DMS 273 (cell line): ENCODE data around the gene PRPF19.

Source experiments
- DNase-seq: peaks from one replicate; lab custom pipeline; 2025; ENCODE audit not compliant: unreplicated experiment; lab: John Stamatoyannopoulos, UW

PRPF19 gene

DNA sequence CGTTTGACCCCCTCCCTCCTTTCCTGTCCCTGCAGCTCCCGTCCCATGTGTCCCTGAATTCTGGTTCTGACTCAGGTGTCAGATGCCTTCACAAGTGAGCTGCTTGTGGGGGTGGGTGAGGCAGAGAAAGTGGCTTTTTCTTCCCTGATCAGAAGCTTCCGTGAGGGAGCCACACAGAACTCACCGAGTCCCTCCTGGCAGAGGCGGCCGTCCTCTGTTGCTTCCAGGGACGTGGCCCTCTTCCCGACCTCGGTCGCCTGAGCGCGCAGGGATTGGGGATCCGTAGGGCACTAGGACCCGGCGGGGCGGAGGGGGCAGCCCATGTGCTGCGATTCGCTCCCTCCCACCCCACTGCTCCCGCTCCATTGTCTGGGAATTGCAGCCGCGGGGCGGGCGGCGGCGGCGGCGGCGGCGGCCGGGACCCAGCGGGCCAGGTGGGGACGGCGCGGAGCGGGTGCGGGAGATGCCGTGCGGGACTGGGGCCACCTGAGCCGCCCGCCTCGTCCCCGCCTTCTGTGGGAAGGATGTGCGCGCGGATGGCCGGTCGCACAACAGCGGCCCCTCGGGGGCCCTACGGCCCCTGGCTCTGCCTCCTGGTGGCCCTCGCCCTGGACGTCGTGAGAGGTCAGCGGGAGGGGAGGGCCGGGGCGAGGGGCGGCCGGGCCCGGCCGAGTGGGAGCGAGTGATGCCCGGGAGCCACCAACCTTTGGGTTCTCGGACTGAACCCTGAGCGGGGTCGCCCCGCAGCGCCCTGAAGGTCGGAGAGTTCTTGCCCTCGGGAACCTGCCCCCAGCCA, 17.9 kb upstream of the PRPF19 start, which contains the start of gene TMEM132A:
Gene TMEM132A (plus strand): TSS at position 351 of the 796 bp plus-strand sequence. CDS start 174 bp downstream, at position 525.
- peak; percentile 86 for DNase-seq

DNA sequence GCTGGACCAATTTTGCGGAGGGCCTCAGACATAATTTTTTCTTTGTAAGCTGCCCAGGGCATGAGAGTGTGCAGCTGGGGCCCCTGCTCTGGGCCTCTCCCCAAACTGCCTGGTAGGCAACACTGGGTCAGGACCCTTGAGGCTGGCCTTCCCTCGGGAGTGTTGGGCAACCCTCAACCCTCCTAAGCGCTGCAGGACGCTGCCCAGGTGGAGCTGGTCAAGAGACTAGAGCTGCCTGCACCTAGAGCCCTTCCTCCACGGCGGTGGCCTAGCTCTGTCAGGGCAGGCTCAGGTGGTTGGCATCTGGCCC, 17.4 kb upstream of the PRPF19 start:
- DNase-seq = no peak

DNA sequence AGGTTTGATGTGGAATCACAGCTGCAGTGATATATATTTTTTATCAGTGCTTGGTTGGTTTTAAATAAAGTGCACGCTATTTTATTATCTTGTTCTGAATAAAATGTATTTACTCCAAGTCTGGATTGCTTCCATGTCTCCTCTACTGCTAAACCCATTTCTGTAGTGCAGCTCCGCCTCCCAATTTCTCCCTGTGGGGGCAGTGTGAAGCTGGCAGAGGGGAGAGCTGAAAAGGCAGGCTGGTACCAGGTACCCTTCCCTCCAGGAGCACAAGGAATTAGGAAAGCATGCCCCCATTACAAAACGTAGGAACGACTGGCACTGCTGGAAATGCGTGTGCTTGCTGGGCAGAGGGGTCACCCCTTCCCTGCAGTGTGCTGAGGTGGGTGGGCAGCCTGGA, 16.9 kb upstream of the PRPF19 start:
- peak; percentile 55 for DNase-seq

DNA sequence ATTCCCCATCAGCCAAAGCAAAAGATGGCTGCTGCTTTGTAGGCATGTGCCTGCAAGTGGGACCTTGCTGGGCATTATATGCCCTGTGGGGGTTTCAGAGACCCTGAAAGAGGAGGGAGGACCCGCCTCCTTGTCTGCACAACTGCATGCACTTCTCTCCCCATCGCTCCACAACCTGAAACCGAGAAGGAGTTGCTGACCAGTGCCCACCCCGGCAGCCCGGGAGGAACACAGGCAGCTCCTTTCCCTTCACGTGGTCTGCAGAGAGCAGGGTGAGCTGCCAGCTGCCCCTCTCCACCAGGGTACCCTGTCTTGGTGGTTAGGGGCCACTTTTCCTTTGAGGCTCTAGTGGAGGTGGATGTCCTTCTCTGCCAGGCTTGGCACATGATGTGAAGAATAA, 16.5 kb upstream of the PRPF19 start:
- DNase-seq = no peak

DNA sequence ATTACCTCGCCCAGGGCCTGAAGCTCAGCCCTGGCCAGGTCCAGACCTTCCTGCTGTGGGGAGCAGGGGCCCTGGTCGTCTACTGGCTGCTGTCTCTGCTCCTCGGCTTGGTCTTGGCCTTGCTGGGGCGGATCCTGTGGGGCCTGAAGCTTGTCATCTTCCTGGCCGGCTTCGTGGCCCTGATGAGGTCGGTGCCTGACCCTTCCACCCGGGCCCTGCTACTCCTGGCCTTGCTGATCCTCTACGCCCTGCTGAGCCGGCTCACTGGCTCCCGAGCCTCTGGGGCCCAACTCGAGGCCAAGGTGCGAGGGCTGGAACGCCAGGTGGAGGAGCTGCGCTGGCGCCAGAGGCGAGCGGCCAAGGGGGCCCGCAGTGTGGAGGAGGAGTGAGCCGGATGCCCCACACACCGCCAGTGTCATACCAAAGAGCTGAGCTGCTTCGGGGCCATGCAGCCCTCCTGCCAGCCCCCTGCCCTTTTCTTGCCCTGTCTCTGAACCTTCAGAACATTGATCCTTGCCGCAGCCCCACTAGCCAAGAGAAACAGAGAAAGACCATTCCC, 15.5 kb upstream of the PRPF19 start:
- DNase-seq = no peak

DNA sequence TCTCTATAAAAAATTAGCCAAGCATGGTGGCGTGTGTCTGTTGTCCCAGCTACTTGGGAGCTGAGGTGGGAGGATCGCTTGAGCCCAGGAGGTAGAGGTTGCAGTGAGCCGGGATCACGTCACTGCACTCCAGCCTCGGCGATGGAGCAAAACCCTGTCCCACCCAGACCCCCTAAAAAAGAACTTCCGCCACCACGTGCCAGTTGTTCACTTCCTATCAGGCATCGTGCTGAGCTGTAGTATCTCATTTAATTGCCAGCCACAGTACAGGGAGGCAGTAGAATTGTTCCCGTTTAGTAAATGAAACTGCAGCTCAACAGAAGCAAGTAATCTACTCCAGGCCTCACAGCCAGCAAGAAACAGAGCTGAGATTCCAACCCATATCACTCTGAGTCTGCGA, 14.9 kb upstream of the PRPF19 start:
- no peak for DNase-seq

DNA sequence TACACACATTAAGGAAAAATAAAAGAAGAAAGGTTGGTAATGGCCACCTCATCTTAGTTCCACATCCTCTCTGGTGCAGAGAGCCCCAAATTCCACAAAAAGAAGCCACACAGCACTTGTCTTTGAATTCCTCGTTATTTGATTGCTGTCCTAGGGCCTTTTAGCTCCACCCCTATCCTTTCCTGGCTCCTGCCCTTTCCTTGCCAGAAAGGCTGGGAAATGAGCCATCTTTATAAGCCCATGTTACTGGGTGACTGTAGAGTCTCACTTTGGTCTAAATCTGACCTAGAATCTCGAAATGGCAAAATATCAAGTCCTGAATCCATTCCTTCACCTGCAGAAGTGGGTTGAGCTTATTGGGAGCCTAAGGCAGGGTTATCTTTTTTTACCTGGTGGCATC, 13.6 kb upstream of the PRPF19 start:
- DNase-seq = no peak

DNA sequence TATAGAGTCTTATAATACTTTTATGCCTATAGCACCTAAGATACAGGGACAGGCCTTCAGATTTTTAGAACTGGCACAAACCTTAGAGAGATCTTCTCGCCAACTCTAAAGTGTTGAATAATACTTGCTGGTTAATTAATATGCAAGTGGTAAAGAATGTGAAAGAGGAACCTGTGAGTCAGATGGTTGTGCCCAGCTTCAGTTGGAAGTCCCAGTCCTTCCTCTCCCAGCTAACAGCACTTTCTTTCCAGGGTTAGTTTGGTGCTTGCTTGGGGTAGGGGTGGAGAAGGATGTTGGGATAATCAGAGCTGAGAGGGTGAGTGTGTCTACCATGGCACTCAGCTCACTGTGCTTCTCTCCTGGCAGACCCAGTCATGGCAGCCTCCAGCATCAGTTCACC, 12.9 kb upstream of the PRPF19 start:
- DNase-seq = no peak

DNA sequence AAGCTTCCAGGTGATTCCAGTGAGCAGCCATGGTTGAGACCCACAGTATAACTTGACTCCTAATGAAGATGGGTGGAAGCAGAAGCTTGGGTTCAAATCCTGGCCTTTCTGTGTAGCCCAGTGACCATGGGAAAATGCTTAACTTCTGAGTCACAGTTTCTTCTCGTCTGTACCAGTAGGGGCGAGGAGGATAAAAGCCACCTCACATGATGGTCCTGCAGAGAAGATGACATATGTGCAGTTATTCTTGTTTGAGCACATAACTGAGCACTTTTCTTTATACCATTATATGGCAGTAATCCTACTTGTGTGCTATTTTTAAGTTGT, 12.5 kb upstream of the PRPF19 start:
- DNase-seq = no peak

DNA sequence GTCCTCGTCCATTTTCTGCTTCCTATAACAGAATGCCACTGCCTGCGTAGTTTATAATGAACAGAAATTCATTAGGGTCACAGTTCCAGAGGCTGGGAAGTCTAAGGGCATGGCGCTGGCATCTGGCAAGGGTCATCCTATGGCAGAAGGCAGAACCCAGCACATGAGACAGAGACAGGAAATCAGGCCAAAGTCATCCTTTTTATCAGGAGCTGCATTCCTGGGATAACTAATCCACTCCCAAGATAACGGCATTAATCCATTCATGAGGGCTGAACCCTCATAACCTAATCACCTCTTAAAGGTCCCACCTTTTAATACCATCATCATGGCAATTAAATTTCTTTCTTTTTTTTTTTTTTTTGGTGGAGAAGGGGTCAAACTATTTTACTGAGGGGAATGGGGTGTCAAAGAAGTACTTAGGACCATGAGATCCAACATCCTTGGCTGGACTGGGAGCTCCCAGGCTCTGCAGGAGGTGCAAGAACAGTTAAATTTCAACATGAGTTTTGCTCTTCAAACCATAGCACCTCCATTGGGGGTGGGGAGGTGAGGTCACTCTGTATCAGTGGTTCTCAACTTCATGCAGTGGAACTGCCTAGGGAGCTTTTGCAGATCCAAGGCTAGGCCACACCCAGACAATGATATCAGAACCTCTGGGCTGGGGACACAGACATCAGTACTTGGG, 12.0 kb upstream of the PRPF19 start:
- DNase-seq = no peak

DNA sequence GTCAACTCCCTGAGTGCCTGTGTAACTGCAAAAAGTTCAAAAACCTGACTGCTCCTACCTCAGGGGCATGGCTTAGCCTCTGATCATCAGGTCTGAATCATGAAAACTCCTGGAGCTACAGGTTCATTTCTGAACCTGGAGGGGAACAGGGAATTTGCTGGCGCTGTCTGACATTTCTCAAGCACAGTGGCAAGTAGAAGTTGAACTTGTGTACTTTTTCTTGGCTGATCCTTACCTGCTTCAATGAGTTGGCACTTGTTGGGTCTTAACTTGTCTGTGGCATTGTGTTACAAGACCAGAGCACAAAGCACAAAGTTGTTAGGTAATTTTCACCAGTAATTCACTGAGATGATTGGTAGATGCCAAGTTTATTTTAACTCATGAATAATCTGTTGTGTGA, 10.9 kb upstream of the PRPF19 start:
- no peak for DNase-seq

DNA sequence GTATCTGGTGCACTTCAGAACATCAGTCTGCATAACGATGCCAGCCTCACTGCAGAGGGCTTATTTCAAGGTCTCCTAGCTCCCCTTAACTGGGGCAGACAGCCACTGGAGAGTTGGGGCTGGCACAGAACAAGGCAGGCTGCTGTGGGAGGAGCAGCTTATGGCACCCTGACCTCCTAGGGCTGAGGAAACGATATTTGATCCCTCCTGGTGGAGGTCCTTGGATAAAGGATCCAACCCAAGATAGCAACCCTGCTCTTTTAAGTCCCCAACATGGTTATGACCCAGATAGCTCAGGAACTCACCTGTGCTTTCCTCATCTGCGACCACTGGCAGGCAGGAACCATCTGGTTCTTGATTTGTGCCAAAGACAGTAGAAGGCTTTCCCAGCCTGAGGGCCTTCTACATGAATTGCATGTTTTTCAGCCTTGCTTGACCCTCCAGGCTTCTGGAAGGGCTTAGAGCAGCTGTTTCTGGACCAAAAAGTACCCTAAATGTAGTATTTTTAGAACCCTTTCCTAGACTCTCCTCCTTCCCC, 10.4 kb upstream of the PRPF19 start:
- DNase-seq = peak; percentile 27

DNA sequence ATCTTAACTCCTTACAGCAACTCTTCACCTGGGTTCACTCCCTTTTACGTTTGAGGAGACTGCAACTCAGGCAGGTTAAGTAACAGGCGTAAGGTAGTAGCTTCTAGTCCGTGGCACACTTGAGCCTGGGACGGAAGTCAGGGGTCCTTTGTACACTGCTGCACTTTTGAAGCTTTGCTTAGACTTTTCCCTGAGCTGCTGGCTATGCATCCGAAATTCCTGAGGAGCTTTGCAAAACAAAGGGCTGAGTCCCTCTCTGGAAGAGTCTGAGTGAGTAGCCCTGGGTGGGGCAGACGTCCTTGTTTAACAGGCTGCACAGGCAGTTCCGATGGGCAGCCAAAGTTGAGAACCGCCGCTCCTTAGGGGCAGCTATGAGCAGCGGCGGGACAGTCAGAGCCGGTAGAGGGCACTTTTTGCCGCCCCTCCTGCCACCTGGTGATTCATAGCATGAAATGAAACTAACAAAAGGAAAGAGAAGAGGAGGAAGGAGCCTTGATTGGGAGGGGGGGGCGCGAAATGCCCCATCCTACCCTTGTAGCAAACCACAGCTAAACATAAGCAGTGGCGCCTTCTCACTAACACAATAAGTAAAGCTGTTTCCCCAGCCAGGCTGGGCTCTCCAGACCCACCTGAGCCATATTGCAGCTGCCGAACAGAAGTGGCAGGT, 9.0 kb upstream of the PRPF19 start:
- DNase-seq = peak; percentile 55

DNA sequence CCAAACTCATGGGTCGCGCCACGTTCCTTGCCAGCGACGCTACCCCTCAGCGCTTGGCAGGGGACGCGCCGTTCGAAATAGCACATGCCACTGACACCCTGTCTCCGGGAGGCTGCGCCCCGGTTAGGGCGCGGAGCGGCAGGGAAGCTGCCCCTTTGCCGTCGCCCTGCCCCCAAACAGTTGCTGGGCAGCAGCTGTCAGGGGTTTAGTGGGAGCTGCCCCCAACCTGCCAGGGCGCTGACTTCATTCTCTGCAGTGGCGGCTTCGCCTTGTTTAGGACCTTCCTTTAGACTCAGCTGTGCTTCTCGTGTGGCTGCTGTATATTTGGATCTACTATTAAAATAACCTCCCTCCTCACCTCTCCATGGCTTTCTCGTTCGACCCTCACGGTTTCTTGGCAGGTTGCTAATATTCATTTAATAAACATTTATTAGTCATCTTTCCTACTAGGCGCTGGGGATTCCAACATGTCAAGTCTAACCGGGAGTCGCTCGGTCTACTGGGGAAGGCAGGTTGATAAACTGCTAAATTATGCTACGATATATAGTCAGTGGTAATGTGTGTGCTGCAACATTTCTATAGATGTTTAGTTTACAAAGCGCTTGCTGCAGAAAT, 8.4 kb upstream of the PRPF19 start:
- DNase-seq = peak; percentile 79

DNA sequence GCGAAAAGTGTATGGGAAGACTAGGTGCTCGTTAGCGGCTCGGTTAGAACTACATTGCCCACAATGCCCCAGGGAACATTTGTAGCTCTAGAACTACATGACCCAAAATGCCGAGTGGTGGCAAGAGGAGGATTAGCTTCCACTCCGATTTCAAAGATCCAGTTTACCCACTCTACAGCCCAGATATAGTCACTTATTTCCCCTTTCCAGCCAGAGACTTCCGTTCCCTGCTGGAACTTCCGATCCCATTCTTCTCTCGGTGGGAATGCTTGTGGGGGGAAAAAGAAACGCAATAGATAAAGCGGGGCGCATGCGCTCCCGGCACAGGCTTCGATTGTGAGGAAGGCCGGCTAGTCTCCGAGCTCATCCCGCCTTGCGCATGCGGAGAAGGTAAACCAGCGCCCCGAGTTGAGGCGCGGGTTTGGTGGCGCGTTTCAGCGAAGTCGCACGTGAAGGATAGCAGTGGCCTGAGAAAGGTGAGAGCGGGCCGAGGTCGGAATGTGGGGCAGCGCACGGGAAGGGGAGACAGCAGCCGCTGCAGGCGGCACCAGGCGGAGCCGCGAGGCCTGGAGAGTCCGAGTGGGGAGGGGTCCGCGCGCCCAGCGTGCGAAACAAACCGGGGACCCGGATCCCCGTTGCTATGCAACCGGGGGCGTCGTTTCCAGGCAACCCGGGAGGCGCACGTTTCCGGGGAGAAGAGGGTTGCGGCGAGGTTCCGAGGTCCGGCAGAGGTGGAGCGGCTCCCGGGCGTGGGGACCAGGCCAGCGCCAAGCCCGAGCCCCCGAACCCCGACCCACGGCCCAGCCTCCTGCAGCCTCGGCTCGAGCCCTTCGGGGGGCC, 7.6 kb upstream of the PRPF19 start, which contains the start of gene TMEM109:
Gene TMEM109 (plus strand): TSS at position 366 of the 840 bp plus-strand sequence. CDS start 5,536 bp downstream, outside the sequence.
- DNase-seq = peak; percentile 94

DNA sequence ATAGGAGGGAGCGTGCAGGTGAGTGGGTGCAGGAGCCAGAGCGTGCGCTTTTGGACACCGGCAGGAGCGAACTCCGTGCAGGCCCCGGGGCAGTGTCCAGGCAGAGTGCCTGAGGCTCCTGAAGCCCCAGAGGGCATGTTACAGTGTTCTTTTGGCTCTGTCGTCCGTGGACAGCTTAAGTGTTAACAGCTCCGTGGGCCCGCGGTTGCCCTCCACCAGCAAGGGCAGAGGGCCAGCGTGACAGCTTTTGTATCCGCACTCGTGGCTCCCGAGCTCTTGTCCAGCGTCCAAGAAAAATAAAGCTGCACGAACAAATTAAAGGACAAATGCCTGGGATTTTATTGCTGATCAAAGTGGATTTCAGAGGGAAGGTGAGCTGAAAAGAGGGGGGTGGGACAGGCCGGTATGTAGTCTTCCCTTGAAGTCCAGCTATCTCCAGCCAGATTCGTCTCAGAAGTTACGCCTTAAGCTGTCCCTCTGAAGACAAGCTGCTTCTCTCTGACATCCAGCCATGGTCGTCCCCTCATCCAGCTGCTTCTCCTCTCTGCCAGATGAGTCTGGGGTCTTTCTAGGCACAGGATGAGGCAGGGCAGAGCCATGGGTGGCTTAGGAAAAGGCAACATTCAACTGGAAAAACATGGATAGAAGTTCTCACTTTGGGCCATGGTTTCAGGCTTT, 6.6 kb upstream of the PRPF19 start:
- DNase-seq = no peak

DNA sequence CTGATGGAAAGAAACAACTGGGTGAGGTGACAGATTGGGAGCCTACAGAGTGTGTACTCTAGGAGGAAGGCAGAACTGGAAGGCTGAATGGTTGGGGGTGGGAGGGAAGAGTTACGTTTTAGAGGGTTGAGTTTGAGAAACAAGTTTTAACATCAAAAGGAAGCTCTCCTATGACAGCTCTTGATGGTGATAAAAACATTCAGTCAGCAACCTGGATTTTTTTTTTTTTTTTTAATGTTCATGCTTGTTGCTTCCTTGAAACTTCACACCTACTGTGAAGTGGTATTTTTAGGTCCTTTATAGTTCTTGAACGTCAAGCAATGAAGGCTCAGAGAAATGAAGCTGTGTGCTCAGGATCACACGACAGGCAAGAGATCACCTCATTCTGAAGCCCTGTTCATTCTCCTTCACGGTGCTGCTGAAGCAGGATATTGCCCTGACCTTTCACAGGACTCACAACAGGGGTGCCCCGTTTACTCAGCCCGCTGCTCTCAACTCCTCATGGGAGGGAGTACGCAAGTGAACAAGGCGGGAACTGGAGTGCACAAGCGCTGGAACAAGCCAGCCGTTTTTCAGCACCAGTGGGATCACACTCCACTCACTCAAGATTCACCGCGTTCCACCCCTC, 6.0 kb upstream of the PRPF19 start:
- no peak for DNase-seq

DNA sequence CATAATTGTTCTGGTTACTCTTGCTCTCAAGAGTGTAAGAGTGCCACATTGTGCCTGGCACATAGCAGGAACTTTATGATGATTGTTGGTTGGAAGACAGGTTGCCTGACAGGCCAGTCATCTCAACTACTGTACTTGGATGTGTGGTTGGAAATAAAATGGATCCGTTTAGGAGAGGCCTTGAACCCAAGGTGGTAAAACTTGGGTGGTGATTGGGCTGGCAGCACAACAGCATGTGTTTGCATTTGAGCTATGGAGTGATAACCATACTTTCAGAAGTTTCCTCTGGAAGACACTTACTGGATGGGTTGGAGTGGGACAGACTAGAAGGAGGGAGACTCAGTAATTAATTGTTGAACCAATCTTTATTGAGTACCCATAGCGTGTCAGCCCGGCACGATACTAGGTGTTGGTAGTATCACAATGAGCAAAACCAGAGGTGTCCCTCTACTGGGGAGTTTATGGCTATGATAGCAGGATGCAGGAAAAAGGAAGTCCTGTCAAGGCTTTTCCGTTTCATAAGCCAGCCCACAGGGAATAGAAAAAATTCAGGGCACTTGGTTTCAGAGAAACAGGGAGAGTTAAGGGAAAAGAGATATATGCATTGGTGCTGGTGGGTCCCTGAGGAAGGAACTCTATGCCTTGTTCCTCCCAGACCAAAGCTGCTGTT, 4.5 kb upstream of the PRPF19 start:
- no peak for DNase-seq

DNA sequence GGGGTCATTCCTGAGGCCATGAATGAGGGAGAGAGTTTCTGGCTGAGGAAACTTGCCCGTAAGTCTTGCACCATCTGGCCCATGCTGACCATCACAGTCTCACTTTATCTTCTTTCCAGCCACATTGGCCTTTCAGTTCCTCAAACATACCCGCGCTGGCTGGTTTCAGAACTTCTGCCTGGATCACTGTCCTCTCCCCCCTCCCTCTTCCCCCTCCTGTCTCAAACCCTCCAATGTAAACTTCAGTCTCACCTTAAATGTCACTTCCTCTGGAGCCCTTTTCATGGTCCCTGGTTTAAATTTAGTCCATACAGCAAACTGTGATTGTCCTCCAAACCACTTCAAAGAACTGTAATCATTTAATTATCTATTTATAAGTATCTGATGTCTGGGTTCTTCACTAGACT, 3.9 kb upstream of the PRPF19 start:
- no peak for DNase-seq
